ENCODE results near the gene DNLZ. TPM values are rescaled to one million over a fixed set of nuclear protein-coding genes. Genes with fewer than 3 reads are reported as not detected.

Gene DNLZ
- total and polyA plus RNA-seq, 3 experiments from 2014 or later: 40.6 to 65.6 (median 43.0) TPM

- H3K4me1 Mint-ChIP-seq: peaks cover 0 to 7% (median 0%) of the 10 kb centered on the region in 3 donors
- Histone ChIP-seq H3K27ac (ENCODE audit: low read depth, low read length) (no peak overlapping the region), H3K4me1 (ENCODE audit: insufficient read depth, low read length) (peaks cover 5% of the 10 kb centered on the region), H3K4me3 (ENCODE audit: low read length) (no peak overlapping the region), H3K36me3 (ENCODE audit: insufficient read depth, low read length) (no peaks in the 10 kb centered on the region), H3K27me3 (ENCODE audit: insufficient read depth, low read length, poor library complexity, severe bottlenecking) (no peaks in the 10 kb centered on the region), H3K9me3 (ENCODE audit: low read length) (no peaks in the 10 kb centered on the region)
- peak overlapping the region in 3 of 7 donors; percentile 29 to 81 (median 32) for H3K4me3 Mint-ChIP-seq
- ChIA-PET CTCF (no interaction called here), POLR2A (no interaction called here)
- H3K27ac Mint-ChIP-seq: no peak overlapping the region
- H3K36me3 Mint-ChIP-seq: peaks cover 0 to 14% (median 0%) of the 10 kb centered on the region in 3 donors
- H3K9me3 Mint-ChIP-seq: no peaks in the 10 kb centered on the region
- H3K27me3 Mint-ChIP-seq: no peaks in the 10 kb centered on the region
- no peak for DNase-seq
Measured at GRCh38 chr9:136364942-136365774, 1.6 kb upstream of the DNLZ start.

GRCh38 chr9:136363949-136364748 lies 605 bp upstream of the DNLZ start:
- peaks cover 0 to 20% (median 0%) of the 10 kb centered on the region in 3 donors for H3K36me3 Mint-ChIP-seq
- Histone ChIP-seq H3K4me3 (ENCODE audit: low read length) (no peak overlapping the region), H3K27ac (ENCODE audit: low read depth, low read length) (no peak overlapping the region), H3K9me3 (ENCODE audit: low read length) (no peaks in the 10 kb centered on the region), H3K27me3 (ENCODE audit: insufficient read depth, low read length, poor library complexity, severe bottlenecking) (no peaks in the 10 kb centered on the region), H3K36me3 (ENCODE audit: insufficient read depth, low read length) (no peaks in the 10 kb centered on the region), H3K4me1 (ENCODE audit: insufficient read depth, low read length) (peaks cover 5% of the 10 kb centered on the region)
- H3K27ac Mint-ChIP-seq: peak overlapping the region in 1 of 8 donors; percentile 65
- DNase-seq: no peak
- H3K9me3 Mint-ChIP-seq: no peaks in the 10 kb centered on the region
- no peaks in the 10 kb centered on the region for H3K27me3 Mint-ChIP-seq
- H3K4me1 Mint-ChIP-seq: peaks cover 0 to 7% (median 0%) of the 10 kb centered on the region in 3 donors
- ChIA-PET CTCF (interaction anchor here (0.9 to 1.6 kb wide), 8 partner anchors 16 to 363 kb away, joined by 3 to 6 read pairs (median 4); no protein-coding TSS in a partner anchor), POLR2A (interaction anchor here (0.6 to 1.7 kb wide), 4 partner anchors 39 to 824 kb away, joined by 3 to 8 read pairs (median 4); no protein-coding TSS in a partner anchor)
- peak overlapping the region in 6 of 7 donors; percentile 15 to 92 (median 54) for H3K4me3 Mint-ChIP-seq

GRCh38 chr9:136362450-136362784 lies 1.1 kb downstream of the DNLZ start:
- Mint-ChIP-seq H3K36me3 (peaks cover 0 to 20% (median 0%) of the 10 kb centered on the region in 3 donors), H3K27ac (peak overlapping the region in 5 of 8 donors; percentile 21 to 85 (median 64))
- H3K27ac ChIP-seq (ENCODE audit: low read depth, low read length): no peak overlapping the region

DNA sequence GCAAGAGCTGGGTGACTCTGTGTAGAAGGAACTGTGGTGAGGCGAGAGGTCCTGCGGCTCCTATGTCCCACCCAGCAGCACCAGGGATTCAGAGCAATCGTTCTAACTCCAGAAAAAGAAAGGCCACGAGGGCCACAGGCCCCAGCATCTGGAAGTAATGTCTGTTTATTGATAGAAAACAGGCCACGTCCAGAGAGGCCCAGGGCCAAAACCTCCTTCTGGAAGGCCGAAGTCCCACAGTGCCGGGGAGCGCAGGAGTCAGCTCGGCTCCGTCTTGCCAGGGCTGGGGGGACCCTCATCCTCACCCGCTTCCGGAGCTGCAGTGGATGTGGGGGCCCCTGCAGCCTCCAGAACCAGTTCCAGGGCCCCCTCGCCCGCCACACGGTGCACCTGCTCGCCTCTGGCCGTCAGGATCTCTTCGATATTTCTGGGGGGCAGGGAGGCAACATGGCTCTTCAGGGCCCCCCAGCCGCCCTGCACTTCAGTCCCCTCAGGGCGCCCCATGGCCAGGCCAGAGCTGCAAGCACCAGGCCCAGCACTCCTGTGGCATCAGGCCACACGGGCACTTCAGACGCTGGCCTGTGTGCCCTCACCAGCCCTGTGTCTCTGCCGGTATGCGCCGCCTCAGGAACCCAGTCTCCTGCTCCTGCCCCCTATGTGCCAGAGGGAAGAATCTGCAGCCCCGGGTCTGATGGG lies 1.6 kb downstream of the DNLZ start:
- Histone ChIP-seq H3K36me3 (ENCODE audit: insufficient read depth, low read length) (no peaks in the 10 kb centered on the region), H3K4me3 (ENCODE audit: low read length) (no peak overlapping the region), H3K27me3 (ENCODE audit: insufficient read depth, low read length, poor library complexity, severe bottlenecking) (no peaks in the 10 kb centered on the region), H3K9me3 (ENCODE audit: low read length) (no peaks in the 10 kb centered on the region), H3K4me1 (ENCODE audit: insufficient read depth, low read length) (peaks cover 5% of the 10 kb centered on the region), H3K27ac (ENCODE audit: low read depth, low read length) (no peak overlapping the region)
- Mint-ChIP-seq H3K27me3 (no peaks in the 10 kb centered on the region), H3K4me1 (peaks cover 0 to 7% (median 0%) of the 10 kb centered on the region in 3 donors), H3K36me3 (peaks cover 0 to 20% (median 0%) of the 10 kb centered on the region in 3 donors), H3K4me3 (peak overlapping the region; percentile 28 to 92 (median 50)), H3K9me3 (no peaks in the 10 kb centered on the region), H3K27ac (peak overlapping the region in 2 of 8 donors; percentile 46 to 64)
- ChIA-PET POLR2A (interaction anchor here (1.7 kb wide), 1 partner anchor 94 kb away, joined by 5 read pairs; no protein-coding TSS in a partner anchor), CTCF (interaction anchor here (1.2 kb wide), 1 partner anchor 24 kb away, joined by 3 read pairs; no protein-coding TSS in a partner anchor)
- no peak for DNase-seq

More at GRCh38 chr9:136362450-136362784, 1.1 kb downstream of the DNLZ start:
- H3K27me3 Mint-ChIP-seq: no peaks in the 10 kb centered on the region
- H3K4me1 Mint-ChIP-seq: peaks cover 0 to 7% (median 0%) of the 10 kb centered on the region in 3 donors
- Histone ChIP-seq H3K27me3 (ENCODE audit: insufficient read depth, low read length, poor library complexity, severe bottlenecking) (no peaks in the 10 kb centered on the region), H3K4me3 (ENCODE audit: low read length) (no peak overlapping the region), H3K9me3 (ENCODE audit: low read length) (no peaks in the 10 kb centered on the region), H3K4me1 (ENCODE audit: insufficient read depth, low read length) (peaks cover 5% of the 10 kb centered on the region), H3K36me3 (ENCODE audit: insufficient read depth, low read length) (no peaks in the 10 kb centered on the region)
- ChIA-PET CTCF (interaction anchor here (0.8 to 1.6 kb wide), 7 partner anchors 20 to 83 kb away, joined by 3 to 6 read pairs (median 3); no protein-coding TSS in a partner anchor), POLR2A (interaction anchor here (0.6 to 1.7 kb wide), 5 partner anchors 23 to 365 kb away, joined by 3 to 8 read pairs (median 5); no protein-coding TSS in a partner anchor)
- no peak for DNase-seq
- H3K9me3 Mint-ChIP-seq: no peaks in the 10 kb centered on the region
- peak overlapping the region; percentile 50 to 96 (median 88) for H3K4me3 Mint-ChIP-seq

DNA sequence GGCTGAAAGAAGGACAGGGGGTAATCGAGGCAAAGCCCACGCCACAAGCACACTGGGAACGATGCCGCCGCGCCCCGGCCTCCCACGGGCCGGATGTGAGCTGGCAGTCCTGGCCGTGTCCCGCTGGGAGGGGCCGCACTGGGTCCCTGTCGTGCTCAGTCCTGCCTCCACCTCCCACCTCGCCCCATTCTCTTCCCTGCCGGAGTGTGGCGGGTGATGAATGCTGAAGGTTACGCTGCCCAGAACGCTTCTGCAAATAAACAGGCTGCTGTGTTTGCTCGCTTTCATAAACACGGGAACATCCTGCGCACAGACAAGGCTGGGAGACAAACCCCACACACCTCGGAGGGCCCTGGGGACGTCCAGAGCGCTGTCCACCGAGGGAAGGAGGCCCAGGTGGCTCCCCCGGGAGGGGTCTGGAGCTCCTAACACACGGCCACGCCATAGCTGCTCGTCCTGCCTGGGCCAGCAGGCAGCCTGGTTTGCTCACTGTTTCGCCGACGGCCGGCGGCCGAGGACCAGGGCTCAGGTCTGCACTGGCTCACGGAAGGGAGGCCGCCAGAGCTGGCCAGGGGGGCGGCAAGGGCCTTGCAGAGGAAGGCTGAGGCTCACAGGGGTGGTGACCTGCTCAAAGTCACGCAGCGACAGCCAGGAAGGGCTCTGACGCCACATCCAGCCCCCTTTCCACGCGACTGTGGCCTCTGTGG lies 2.3 kb downstream of the DNLZ start:
- H3K4me3 ChIP-seq (ENCODE audit: low read length): no peak overlapping the region
- H3K4me1 Mint-ChIP-seq: peaks cover 0 to 7% (median 0%) of the 10 kb centered on the region in 3 donors
- POLR2A ChIA-PET: no interaction called here

GRCh38 chr9:136359774-136360718 lies 3.5 kb downstream of the DNLZ start:
- H3K27me3 Mint-ChIP-seq: no peaks in the 10 kb centered on the region
- H3K36me3 Mint-ChIP-seq: peaks cover 0 to 20% (median 0%) of the 10 kb centered on the region in 3 donors
- Histone ChIP-seq H3K9me3 (ENCODE audit: low read length) (no peaks in the 10 kb centered on the region), H3K4me1 (ENCODE audit: insufficient read depth, low read length) (peaks cover 5% of the 10 kb centered on the region), H3K27me3 (ENCODE audit: insufficient read depth, low read length, poor library complexity, severe bottlenecking) (no peaks in the 10 kb centered on the region), H3K27ac (ENCODE audit: low read depth, low read length) (no peak overlapping the region), H3K36me3 (ENCODE audit: insufficient read depth, low read length) (no peaks in the 10 kb centered on the region), H3K4me3 (ENCODE audit: low read length) (no peak overlapping the region)
- ChIA-PET CTCF (no interaction called here), POLR2A (no interaction called here)
- H3K27ac Mint-ChIP-seq: no peak overlapping the region
- H3K9me3 Mint-ChIP-seq: no peaks in the 10 kb centered on the region
- no peak overlapping the region for H3K4me3 Mint-ChIP-seq
- H3K4me1 Mint-ChIP-seq: peaks cover 0 to 7% (median 0%) of the 10 kb centered on the region in 3 donors
- DNase-seq: no peak

More for the DNA sequence above, 2.3 kb downstream of the DNLZ start:
- CTCF ChIA-PET: interaction anchor here (1.2 kb wide), 1 partner anchor 24 kb away, joined by 3 read pairs; no protein-coding TSS in a partner anchor
- Mint-ChIP-seq H3K9me3 (no peaks in the 10 kb centered on the region), H3K36me3 (peaks cover 0 to 20% (median 0%) of the 10 kb centered on the region in 3 donors), H3K27me3 (no peaks in the 10 kb centered on the region), H3K27ac (no peak overlapping the region), H3K4me3 (peak overlapping the region in 2 of 7 donors; percentile 29 to 48)
- H3K9me3 ChIP-seq (ENCODE audit: low read length): no peaks in the 10 kb centered on the region
- H3K36me3 ChIP-seq (ENCODE audit: insufficient read depth, low read length): no peaks in the 10 kb centered on the region
- no peaks in the 10 kb centered on the region for H3K27me3 ChIP-seq (ENCODE audit: insufficient read depth, low read length, poor library complexity, severe bottlenecking)
- DNase-seq: no peak
- H3K27ac ChIP-seq (ENCODE audit: low read depth, low read length): no peak overlapping the region
- H3K4me1 ChIP-seq (ENCODE audit: insufficient read depth, low read length): peaks cover 5% of the 10 kb centered on the region
